ENCODE data around the gene UBE2H.

GRCh38 chr7:129828989-129829736, 123.6 kb downstream of the UBE2H start:
- TF ChIP-seq CTCF (optimal IDR thresholded peaks at IDR 0.05 in 1 of 3, IDR thresholded peaks at IDR 0.05 in 1 of 3, conservative IDR thresholded peaks at IDR 0.05 in 1 of 3; ENCODE audit: extremely low read depth in 1 of 3, insufficient read depth in 2 of 3, low read length in 3 of 3) (no peak), EZH2 (IDR thresholded peaks at IDR 0.05; ENCODE audit: low read length) (no peak)
